Right atrium auricular region (tissue), 2 donors: Measurements from ENCODE around the gene FAM241B. TPM values are rescaled to one million over a fixed set of nuclear protein-coding genes. Genes with fewer than 3 reads are reported as not detected.

Experiments
- DNase-seq: peaks from one replicate; pipeline ENCODE4 v3.0.0-alpha.2; 2019; ENCODE audit warnings: low spot score
- H3K27ac ChIP-seq, 2 donors: fragments of 200-600 bp; sonication (generic); 1 replicate in 1 of 2; 2 replicates in 1 of 2; pipeline ENCODE4 v1.5.1; 2016 to 2019
- H3K27me3 ChIP-seq, 2 donors: fragments of 200-600 bp; sonication (generic); one replicate each; pipeline versions ENCODE4 v1.5.1 to v1.6.0; 2017 to 2019
- H3K36me3 ChIP-seq: fragments of 200-600 bp; sonication (generic); one replicate; pipeline ENCODE4 v1.5.1; 2016
- H3K4me1 ChIP-seq, 2 donors: fragments of 200-600 bp; sonication (generic); one replicate each; pipeline versions ENCODE4 v1.5.1 to v1.6.0; 2017 to 2019
- H3K4me3 ChIP-seq, 2 donors: fragments of 200-600 bp; sonication (generic); 1 replicate in 1 of 2; 2 replicates in 1 of 2; pipeline ENCODE4 v1.5.1; 2017 to 2019; ENCODE audit warnings: mild to moderate bottlenecking in 1 of 2, moderate library complexity in 1 of 2
- H3K9me3 ChIP-seq, 2 donors: fragments of 200-600 bp; sonication (generic); one replicate each; pipeline ENCODE4 v1.5.1; 2019
- total RNA-seq, 2 donors: library from RNA; depleted of rRNA; stranded (reverse); fragments of >200 nt; gene quantifications; one replicate each; pipeline ENCODE4 v1.1.0, GENCODE V29; 2016
- TF ChIP-seq, protein P1 (sequence below), 2 donors: fragments of 200-600 bp; sonication (generic); IDR thresholded peaks; one replicate each; pipeline ENCODE4 v1.5.1; 2019; ENCODE audit warnings: antibody characterized with exemption in 2 of 2

Gene FAM241B
- total RNA-seq, 2 donors from 2014 or later: 2.1 to 3.5 TPM

DNA sequence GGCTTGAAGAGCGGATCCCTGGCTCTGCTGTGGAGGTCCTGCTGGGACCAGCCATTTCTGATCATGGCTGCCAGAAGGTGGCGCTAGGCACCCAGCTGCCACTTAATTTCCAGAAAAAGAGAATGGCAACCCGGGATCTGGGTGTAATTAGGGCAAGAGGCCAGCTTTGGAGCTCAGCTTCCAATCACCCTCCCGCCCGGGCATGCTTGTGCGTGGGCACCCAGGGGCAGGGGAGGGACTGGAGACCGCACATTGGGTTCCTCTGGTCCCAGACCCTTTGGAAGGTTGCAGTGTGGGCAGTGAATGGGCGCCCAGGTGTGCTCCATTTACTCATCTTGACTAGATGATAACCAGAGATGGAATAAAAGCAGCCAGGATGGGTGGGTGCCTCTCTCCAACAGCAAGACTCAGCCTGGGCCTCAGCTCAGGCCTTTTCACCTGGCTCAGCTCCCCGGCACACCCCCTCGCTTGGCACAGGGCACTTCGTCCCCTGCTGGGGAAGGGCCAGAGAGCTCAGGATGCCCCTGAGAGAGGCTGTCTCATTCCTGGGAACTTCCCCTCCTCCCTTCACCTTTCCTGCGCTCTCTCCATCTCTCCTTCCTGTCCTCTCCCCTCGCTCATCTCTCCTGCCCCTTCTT is 14.7 kb downstream of the FAM241B start:
- DNase-seq: peak; percentile 62
- no peaks in the 10 kb centered on the region for H3K9me3 ChIP-seq
- no peak overlapping the region for H3K27ac ChIP-seq
- H3K4me3 ChIP-seq: no peak overlapping the region
- H3K27me3 ChIP-seq: no peaks in the 10 kb centered on the region
- TF ChIP-seq, protein P1, sequence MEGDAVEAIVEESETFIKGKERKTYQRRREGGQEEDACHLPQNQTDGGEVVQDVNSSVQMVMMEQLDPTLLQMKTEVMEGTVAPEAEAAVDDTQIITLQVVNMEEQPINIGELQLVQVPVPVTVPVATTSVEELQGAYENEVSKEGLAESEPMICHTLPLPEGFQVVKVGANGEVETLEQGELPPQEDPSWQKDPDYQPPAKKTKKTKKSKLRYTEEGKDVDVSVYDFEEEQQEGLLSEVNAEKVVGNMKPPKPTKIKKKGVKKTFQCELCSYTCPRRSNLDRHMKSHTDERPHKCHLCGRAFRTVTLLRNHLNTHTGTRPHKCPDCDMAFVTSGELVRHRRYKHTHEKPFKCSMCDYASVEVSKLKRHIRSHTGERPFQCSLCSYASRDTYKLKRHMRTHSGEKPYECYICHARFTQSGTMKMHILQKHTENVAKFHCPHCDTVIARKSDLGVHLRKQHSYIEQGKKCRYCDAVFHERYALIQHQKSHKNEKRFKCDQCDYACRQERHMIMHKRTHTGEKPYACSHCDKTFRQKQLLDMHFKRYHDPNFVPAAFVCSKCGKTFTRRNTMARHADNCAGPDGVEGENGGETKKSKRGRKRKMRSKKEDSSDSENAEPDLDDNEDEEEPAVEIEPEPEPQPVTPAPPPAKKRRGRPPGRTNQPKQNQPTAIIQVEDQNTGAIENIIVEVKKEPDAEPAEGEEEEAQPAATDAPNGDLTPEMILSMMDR (IDR thresholded peaks at IDR 0.05): peak; percentile 68 to 90
- H3K4me1 ChIP-seq: no peaks in the 10 kb centered on the region
- no peaks in the 10 kb centered on the region for H3K36me3 ChIP-seq

DNA sequence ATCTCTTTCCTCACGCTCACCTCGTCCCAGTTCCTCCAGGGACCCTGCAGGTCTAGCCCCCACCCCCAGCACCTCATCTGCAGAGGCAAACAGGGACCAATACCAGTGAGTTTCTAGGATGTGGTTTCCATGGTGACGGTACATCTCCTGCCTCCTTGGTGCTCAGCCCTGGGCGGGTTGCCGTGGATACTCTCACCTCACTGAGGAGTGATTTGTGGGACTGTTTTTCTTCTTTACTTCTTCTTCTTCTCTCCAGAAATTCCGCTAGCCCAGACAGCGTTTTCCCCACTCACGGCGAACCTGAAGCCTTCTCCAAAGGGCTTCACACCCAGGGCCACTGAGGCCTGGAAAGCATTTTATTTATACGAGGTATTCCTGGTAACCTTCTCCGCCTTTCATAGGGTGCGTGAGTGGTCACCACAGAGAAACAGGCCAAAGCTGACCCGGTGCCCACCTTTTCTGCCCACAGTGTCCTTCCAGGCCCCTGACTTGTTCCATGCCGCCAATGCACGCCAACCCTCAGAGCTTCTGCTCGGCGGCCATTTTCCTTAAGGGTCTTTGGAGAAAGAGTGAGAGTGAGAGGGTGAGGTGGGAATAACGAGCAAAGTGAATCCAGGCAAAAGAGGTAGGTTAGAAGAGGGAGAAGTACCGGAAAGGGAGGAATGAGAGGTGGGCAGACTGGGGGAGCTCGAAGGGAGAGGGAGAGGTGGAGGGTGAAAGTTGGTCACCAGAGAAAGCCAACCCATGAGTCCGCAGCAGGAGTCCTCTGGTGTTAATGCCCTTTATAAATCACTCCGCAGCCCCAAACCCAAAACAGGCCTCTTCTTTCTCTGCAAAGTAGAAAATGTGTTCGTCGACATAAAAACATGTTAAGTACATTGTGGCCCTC is 15.5 kb downstream of the FAM241B start:
- no peaks in the 10 kb centered on the region for H3K9me3 ChIP-seq
- H3K4me1 ChIP-seq: no peaks in the 10 kb centered on the region
- H3K36me3 ChIP-seq: no peaks in the 10 kb centered on the region
- no peak overlapping the region for H3K4me3 ChIP-seq
- TF ChIP-seq, protein P1 (IDR thresholded peaks at IDR 0.05): no peak
- H3K27me3 ChIP-seq: no peaks in the 10 kb centered on the region
- no peak for DNase-seq
- H3K27ac ChIP-seq: no peak overlapping the region

DNA sequence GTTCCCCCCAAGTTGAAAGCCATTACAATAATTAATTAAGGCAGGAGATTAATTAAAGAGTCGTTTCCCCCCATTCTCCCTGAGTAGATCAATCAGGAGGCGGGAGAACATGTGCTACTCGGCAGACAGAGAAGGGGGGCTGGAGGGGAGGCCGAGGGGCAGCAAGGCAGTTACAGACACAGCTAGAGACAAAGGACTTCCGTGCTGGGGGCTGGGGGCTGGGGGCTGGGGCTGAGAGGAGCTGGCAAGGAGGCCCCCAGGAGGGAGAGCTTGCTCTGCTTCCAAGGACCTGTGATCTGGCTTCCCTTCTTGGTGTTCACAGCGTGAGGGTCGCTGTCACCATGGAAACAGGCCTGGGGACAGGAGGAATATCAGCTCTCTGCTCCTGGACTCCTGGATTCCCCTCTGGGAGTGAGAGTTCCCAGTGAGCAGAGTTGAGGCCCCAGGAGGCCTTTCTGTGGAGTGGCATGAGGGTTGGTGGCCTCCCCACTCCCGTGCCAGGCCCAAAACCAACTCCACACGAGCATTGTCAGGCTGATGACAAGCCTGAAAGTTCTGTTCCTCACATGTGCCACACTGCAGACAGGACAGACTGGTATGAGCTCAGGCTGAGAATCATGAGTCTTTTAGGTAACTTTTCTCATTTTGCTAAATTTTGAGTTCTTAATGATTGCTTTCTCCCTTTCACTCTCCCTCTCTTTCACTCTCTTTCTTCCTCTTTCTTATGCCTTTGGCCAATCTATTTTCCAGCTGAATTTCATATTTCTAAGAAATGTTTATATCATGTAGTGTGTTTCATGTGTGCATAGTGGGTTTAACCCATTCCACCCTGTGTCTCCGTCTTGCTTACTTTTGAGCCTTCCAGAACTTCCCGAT is 16.4 kb downstream of the FAM241B start:
- H3K27me3 ChIP-seq: no peaks in the 10 kb centered on the region
- H3K4me1 ChIP-seq: no peaks in the 10 kb centered on the region
- DNase-seq: no peak
- H3K9me3 ChIP-seq: no peaks in the 10 kb centered on the region
- TF ChIP-seq, protein P1 (IDR thresholded peaks at IDR 0.05): no peak
- no peak overlapping the region for H3K4me3 ChIP-seq
- H3K27ac ChIP-seq: no peak overlapping the region
- H3K36me3 ChIP-seq: no peaks in the 10 kb centered on the region

DNA sequence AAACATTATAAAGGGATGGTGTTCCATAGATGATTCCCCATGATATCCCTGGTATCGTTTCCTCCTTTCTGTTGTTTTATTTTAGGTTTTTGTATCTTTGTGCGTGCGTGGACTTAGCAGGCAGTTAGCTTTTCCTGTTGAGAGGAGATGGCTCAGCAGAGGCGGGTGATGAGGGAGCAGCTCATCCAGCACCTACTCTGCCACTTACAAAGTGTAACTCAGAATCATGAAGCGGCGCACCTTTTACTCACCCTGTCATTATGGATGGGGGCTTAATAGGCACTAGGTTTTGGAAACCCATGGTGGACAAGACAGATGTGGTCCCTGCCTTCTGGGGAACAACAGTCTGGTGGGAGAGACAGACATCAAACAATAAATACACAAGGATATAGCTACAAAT is 17.1 kb downstream of the FAM241B start:
- no peak for DNase-seq

DNA sequence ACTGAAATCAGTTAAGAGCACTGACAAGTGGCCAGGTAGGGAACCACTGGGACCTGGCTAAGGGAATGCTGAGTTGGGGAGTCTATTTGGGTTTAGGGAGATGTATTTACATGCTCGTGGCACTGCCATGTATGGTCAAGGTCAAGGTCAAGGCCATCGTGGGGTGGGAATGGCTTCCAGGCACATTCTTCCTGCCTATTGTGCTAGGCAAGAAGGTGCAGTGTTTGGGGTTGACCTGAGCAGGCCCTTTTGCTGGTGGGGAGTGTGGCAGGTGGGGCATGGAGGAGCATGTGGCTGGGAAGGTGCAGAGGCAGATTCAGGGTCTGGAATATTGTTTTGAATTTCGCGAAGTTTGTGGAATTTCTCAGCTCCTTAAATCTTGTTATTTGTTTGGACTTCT is 17.8 kb downstream of the FAM241B start:
- no peak for DNase-seq
- TF ChIP-seq, protein P1 (IDR thresholded peaks at IDR 0.05): no peak

More for the DNA sequence above, 17.1 kb downstream of the FAM241B start:
- Histone ChIP-seq H3K27me3 (no peaks in the 10 kb centered on the region), H3K9me3 (no peaks in the 10 kb centered on the region), H3K36me3 (no peaks in the 10 kb centered on the region), H3K4me1 (no peaks in the 10 kb centered on the region), H3K27ac (no peak overlapping the region), H3K4me3 (no peak overlapping the region)
- TF ChIP-seq, protein P1 (IDR thresholded peaks at IDR 0.05): no peak

More for the DNA sequence above, 17.8 kb downstream of the FAM241B start:
- Histone ChIP-seq H3K9me3 (no peaks in the 10 kb centered on the region), H3K27ac (no peak overlapping the region), H3K4me1 (no peaks in the 10 kb centered on the region), H3K4me3 (no peak overlapping the region), H3K27me3 (no peaks in the 10 kb centered on the region), H3K36me3 (no peaks in the 10 kb centered on the region)
